PC-9 (cell line): Measurements from ENCODE around the gene FBXO30. TPM values are rescaled to one million over a fixed set of nuclear protein-coding genes. Genes with fewer than 3 reads are reported as not detected.

Experiments used
- Bru-seq: library from RNA; stranded (reverse); fragments of 400-500 nt; gene quantifications from one replicate; lab custom pipeline; 2021; lab: Mats Ljungman, UMichigan
- BruChase-seq, 2 experiments: library from RNA; stranded (reverse); fragments of 400-500 nt; gene quantifications; one replicate each; lab custom pipeline; 2021; lab: Mats Ljungman, UMichigan
- BruUV-seq: library from RNA; stranded (reverse); fragments of 400-500 nt; replicated peaks from 2 replicates; lab custom pipeline; 2021; lab: Mats Ljungman, UMichigan
- CTCF ChIA-PET: fragments of 300-600 bp; sonication (Branson Sonifier 250); formaldehyde crosslinking; loops from one replicate; lab custom pipeline; 2022; ENCODE audit warnings: antibody characterized with exemption; lab: Charles Lee
- POLR2A ChIA-PET: fragments of 300-600 bp; sonication (Branson Sonifier 250); formaldehyde crosslinking; loops from one replicate; lab custom pipeline; 2022; ENCODE audit warnings: antibody characterized with exemption; ENCODE audit not compliant: unreplicated experiment; lab: Charles Lee
- DNase-seq, 2 experiments: peaks; one replicate each; pipeline versions ENCODE4 v3.0.0 to v3.0.0-alpha.2; 2015 to 2022; ENCODE audit warnings: mixed read lengths in 1 of 2
- H2AFZ ChIP-seq: fragments of 200-600 bp; sonication (generic); 2 replicates; pipeline ENCODE4 v1.8.1; 2017; ENCODE audit warnings: antibody characterized with exemption
- H3F3A ChIP-seq: fragments of 200-600 bp; sonication (generic); 2 replicates; pipeline ENCODE4 v1.8.1; 2017; ENCODE audit warnings: antibody characterized with exemption, mild to moderate bottlenecking, low read depth; ENCODE audit not compliant: insufficient read depth
- H3K27ac ChIP-seq: fragments of 200-600 bp; sonication (generic); 2 replicates; pipeline ENCODE4 v1.6.1; 2016; ENCODE audit warnings: mixed run types
- H3K27me3 ChIP-seq: fragments of 200-600 bp; sonication (generic); 2 replicates; pipeline ENCODE4 v1.6.1; 2016; ENCODE audit warnings: low read depth, mixed run types; ENCODE audit not compliant: insufficient read depth
- H3K36me3 ChIP-seq: fragments of 200-600 bp; sonication (generic); 2 replicates; pipeline ENCODE4 v1.6.1; 2016; ENCODE audit warnings: low read depth, mixed run types
- H3K4me1 ChIP-seq: fragments of 200-600 bp; sonication (generic); replicated peaks from 2 replicates; pipeline ENCODE4 v1.6.1; 2016; ENCODE audit warnings: mixed run types; ENCODE audit not compliant: insufficient read depth
- H3K4me2 ChIP-seq: fragments of 200-600 bp; sonication (generic); 2 replicates; pipeline ENCODE4 v1.6.1; 2017; ENCODE audit warnings: mixed run types
- H3K4me3 ChIP-seq: fragments of 200-600 bp; sonication (generic); 2 replicates; pipeline ENCODE4 v1.6.1; 2016; ENCODE audit warnings: mixed run types
- H3K79me2 ChIP-seq: fragments of 200-600 bp; sonication (generic); 2 replicates; pipeline ENCODE4 v1.6.1; 2017; ENCODE audit warnings: low read depth, mixed run types
- H3K9me2 ChIP-seq: fragments of 200-600 bp; sonication (generic); 2 replicates; pipeline ENCODE4 v1.8.1; 2017; ENCODE audit warnings: mild to moderate bottlenecking; ENCODE audit not compliant: insufficient read depth
- H3K9me3 ChIP-seq: fragments of 200-600 bp; sonication (generic); 2 replicates; pipeline ENCODE4 v1.8.1; 2016; ENCODE audit warnings: low read depth; ENCODE audit not compliant: insufficient read depth
- H4K20me1 ChIP-seq: fragments of 200-600 bp; sonication (generic); 2 replicates; pipeline ENCODE4 v1.8.1; 2017; ENCODE audit not compliant: insufficient read depth
- EZH2 ChIP-seq: fragments of 200-600 bp; sonication (generic); IDR thresholded peaks from 2 replicates; pipeline ENCODE4 v1.8.0; 2017; ENCODE audit warnings: antibody characterized with exemption, low read depth
- intact Hi-C: fragments of 100-400 bp; cut with micrococcal nuclease; formaldehyde crosslinking; loops from one replicate; pipeline ENCODE4 v1.10.0; 2022; ENCODE audit not compliant: unreplicated experiment
- long read RNA-seq: library from polyadenylated mRNA; stranded (forward); transcript quantifications from one replicate; pipeline ENCODE4 v2.0.0, GENCODE V29; 2022
- total RNA-seq: library from RNA; stranded (reverse); gene quantifications from 2 replicates; pipeline ENCODE4 v1.2.3, GENCODE V29; 2021
- TF ChIP-seq, protein P1 (sequence below): fragments of 200-600 bp; sonication (generic); conservative IDR thresholded peaks from 2 replicates; pipeline ENCODE4 v1.6.1; 2017; ENCODE audit warnings: mixed run types, antibody characterized with exemption, mild to moderate bottlenecking, moderate library complexity

Gene FBXO30, protein sequence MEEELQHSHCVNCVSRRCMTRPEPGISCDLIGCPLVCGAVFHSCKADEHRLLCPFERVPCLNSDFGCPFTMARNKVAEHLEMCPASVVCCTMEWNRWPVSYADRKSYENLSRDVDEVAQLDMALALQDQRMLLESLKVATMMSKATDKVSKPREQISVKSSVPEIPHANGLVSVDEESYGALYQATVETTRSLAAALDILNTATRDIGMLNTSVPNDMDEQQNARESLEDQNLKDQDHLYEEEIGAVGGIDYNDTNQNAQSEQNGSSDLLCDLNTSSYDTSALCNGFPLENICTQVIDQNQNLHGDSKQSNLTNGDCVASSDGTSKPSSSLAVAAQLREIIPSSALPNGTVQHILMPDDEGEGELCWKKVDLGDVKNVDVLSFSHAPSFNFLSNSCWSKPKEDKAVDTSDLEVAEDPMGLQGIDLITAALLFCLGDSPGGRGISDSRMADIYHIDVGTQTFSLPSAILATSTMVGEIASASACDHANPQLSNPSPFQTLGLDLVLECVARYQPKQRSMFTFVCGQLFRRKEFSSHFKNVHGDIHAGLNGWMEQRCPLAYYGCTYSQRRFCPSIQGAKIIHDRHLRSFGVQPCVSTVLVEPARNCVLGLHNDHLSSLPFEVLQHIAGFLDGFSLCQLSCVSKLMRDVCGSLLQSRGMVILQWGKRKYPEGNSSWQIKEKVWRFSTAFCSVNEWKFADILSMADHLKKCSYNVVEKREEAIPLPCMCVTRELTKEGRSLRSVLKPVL
- total RNA-seq, result 8.3 and 10.6 TPM in 2 replicates
- percentile 95 among the genes with signal in this experiment for Bru-seq, nascent RNA
- BruChase-seq, experiment 1, labeled RNA remaining after a 2-hour chase, result percentile 96 among the genes with signal in this experiment
- BruChase-seq, experiment 2, labeled RNA remaining after a 6-hour chase, result percentile 82 among the genes with signal in this experiment
- long read RNA-seq, full-length matches to known transcripts, result 19 of 22 reads
- long read RNA-seq, partial matches to known transcripts, result 0 of 22 reads
- long read RNA-seq, other reads (novel, unspliced or antisense), result 3 of 22 reads

DNA sequence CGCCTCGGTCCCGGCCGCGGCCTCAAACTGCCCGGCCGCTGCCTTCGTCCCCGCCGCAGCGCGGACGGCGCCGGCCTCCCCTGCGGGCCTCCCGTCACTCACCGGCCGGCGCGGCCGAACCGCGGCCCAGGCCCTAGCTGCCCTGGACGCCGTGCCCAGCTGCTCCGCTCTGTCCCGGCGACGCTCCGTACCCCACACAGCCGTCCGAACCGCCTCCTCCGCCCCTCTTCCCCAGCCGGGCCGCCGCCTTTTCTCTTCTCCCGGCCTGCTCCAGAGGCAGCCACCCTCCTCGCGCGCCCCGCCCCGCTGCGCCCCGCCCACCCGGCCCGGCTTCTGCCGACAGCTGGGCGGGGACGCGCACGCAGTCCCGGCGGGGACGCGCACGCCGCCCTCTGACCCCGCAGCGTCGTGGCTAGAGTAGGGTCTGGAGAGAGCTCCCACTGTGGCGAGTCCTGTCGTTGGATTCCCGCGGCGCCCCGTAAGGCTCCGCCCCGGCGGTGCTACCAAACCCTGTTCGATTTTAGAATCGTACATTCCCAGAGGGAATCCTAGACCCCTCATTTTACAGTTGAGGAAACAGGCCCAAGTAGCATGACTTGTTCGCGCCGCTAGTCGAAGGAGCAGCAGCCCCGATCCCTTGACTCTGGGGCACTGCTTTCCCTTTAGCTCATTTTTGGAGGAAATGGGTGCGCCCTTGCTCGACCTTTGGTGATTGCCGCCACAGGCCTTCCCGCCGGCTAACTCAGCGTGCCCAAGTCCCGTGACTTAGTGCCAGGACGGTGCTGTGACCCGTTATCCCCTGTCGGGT, at the start of gene FBXO30:
TSS of gene FBXO30 (minus strand) at position 295 of the 808 bp plus-strand sequence. CDS start 8,390 bp downstream, outside the sequence.
- BruUV-seq, result TSS peak; percentile 45
- intact Hi-C loops, result loop anchor here (1.0 kb wide), 1 partner anchor 80 kb away; no protein-coding TSS in a partner anchor
- Histone ChIP-seq H4K20me1 (peaks cover 3% of the 10 kb centered on the region; the same call in 1 of the 2 replicates), H3K4me2 (peak within 1 kb of the TSS; percentile 84), H3K4me3 (peak within 1 kb of the TSS; percentile 73), H3K36me3 (no peaks in the 10 kb centered on the region), H3K9me3 (no peaks in the 10 kb centered on the region), H3K27me3 (no peaks in the 10 kb centered on the region), H3K4me1 (peaks cover 42% of the 10 kb centered on the region), H2AFZ (peak within 1 kb of the TSS; percentile 99), H3K27ac (peak within 1 kb of the TSS; percentile 86), H3F3A (no peaks in the 10 kb centered on the region), H3K9me2 (no peaks in the 10 kb centered on the region), H3K79me2 (peaks cover 45% of the 10 kb centered on the region)
- no peak for TF ChIP-seq EZH2
- TF ChIP-seq, protein P1, sequence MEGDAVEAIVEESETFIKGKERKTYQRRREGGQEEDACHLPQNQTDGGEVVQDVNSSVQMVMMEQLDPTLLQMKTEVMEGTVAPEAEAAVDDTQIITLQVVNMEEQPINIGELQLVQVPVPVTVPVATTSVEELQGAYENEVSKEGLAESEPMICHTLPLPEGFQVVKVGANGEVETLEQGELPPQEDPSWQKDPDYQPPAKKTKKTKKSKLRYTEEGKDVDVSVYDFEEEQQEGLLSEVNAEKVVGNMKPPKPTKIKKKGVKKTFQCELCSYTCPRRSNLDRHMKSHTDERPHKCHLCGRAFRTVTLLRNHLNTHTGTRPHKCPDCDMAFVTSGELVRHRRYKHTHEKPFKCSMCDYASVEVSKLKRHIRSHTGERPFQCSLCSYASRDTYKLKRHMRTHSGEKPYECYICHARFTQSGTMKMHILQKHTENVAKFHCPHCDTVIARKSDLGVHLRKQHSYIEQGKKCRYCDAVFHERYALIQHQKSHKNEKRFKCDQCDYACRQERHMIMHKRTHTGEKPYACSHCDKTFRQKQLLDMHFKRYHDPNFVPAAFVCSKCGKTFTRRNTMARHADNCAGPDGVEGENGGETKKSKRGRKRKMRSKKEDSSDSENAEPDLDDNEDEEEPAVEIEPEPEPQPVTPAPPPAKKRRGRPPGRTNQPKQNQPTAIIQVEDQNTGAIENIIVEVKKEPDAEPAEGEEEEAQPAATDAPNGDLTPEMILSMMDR, result no peak
- peak; percentile 69 to 87 for DNase-seq
- ChIA-PET CTCF (interaction anchor here (0.6 to 1.0 kb wide), 2 partner anchors 34 to 82 kb away, joined by 3 read pairs; no protein-coding TSS in a partner anchor), POLR2A (interaction anchor here (1.1 kb wide), 1 partner anchor 80 kb away, joined by 6 read pairs; the partner anchor contains the start of gene EPM2A)

DNA sequence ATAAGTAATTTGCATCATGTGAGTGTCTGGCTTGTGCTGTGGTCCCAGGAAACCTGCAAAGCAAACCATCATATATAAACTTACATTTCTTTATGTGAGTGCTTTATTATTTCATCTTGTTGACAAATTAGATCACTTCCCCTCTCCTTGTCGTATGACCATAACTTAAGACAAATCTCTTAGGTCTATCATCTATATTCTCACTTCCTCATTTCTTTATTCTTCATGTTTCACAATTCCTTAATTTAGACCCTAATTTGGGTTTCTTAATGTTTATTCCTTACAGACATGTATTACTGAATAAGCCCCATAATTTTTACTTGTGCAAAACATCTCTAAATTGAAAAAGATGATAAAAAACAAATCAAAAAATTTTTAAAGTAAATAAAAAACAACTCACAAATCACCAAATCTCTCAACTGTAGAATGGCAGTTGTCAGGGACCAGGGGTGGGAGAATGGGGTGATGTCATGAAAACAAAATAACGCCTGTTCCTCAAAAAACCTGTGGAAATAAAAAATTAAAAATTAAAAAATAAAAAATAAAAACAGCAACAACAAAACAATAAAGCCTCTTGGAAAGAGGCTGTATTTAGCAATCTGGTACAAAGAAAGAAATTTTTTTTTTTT, 49.5 kb upstream of the FBXO30 start:
- Histone ChIP-seq H3K9me2 (no peaks in the 10 kb centered on the region), H3K27ac (no peak overlapping the region), H4K20me1 (no peaks in the 10 kb centered on the region), H2AFZ (no peak overlapping the region), H3F3A (no peaks in the 10 kb centered on the region), H3K79me2 (no peaks in the 10 kb centered on the region), H3K4me1 (peaks cover 6% of the 10 kb centered on the region), H3K27me3 (no peaks in the 10 kb centered on the region), H3K4me3 (no peak overlapping the region), H3K9me3 (peaks cover 6% of the 10 kb centered on the region; the same call in 1 of the 2 replicates), H3K36me3 (no peaks in the 10 kb centered on the region), H3K4me2 (no peak overlapping the region)
- ChIA-PET CTCF (no interaction called here), POLR2A (no interaction called here)
- no TSS peak for BruUV-seq
- intact Hi-C loops, result no loop called here
- TF ChIP-seq, protein P1, result no peak
- TF ChIP-seq EZH2, result no peak
- no peak for DNase-seq
